Measurements from ENCODE around the gene ANO4.
A peak's percentile ranks its signal among the peaks of the same experiment; 100 is the strongest.
"Not testable (repeated sequence)": the region's sequence is repeated elsewhere in the genome, so short reads cannot be mapped to it uniquely, and the experiment has no call there.

The ANO4 gene

DNA sequence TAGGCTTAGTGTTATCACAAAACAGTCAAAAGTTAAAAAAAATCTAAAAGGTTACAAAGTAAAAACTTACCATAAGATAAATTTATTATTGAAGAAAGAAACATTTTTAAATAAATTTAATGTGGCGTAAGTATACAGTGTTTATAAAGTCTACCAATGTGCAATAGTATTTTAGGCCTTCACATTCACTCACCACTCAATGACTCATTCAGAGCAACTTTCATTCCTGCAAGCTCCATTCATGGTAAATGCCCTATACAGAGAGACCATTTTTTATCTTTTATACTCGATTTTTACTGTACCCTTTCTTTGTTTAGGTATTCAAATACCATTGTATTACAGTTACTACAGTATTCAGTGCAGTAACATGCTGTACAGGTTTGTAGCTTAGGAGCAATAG lies 124.5 kb downstream of the ANO4 start:
- DNase-seq (ENCODE audit: insufficient read length, low spot score) (no peak), FAIRE-seq (no peak)
- TF ChIP-seq POLR2A (IDR thresholded peaks at IDR 0.05; ENCODE audit: low read depth, low read length), result no peak

DNA sequence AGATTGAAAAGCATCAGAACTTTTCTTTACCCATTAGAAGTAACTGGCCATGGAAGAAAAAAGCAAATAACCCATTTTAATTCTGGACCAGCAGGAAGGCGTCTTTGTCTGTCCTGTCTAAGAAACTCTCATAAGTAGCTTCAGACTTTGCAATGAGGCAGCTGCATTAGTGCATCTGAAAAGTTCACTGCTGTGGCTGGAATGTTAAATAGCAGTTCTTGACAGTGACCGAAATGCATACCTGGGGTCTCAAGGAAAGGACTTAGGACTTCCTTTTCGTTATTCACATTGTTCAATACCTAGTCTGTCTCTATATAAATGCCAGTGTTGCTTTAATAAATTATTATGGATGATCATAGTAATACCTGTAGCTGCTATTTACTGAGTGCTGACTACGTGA lies 125.9 kb downstream of the ANO4 start:
- DNase-seq (ENCODE audit: insufficient read length, low spot score) (no peak), FAIRE-seq (no peak)
- no peak for TF ChIP-seq POLR2A (IDR thresholded peaks at IDR 0.05; ENCODE audit: low read depth, low read length)

DNA sequence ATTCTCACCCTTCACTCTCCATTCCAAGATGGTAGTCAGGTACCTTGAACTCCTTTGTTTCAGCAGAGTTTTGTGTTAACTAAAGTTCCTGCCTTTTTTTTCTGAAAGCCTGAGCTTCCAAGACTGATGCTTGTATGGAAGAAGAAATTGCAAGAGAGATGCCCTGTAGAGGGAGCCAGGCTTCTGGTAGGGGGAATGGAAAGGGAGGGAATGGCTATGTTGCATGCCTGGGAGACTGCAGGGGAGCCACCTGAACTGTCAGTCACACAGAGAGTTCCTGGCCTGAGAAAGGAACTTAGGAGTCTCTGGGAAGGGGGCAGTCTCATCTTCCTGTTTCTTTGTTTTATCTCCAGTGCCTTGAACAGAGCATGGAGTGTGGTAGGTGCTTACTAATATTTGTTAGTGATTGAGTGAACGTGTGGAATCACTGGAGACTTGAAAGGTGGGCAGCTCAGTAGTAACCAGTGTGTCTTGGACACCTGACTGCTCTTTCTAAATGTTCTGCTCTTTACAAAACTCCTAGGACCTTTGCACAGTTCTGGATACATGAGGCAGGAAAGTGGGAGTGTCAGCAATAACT lies 132.2 kb downstream of the ANO4 start:
- FAIRE-seq, result peak; percentile 68
- no peak for DNase-seq (ENCODE audit: insufficient read length, low spot score)

GRCh38 chr12:100927826-100928225 lies 133.2 kb downstream of the ANO4 start:
- no peak for TF ChIP-seq POLR2A (IDR thresholded peaks at IDR 0.05; ENCODE audit: low read depth, low read length)

More for the DNA sequence above, 132.2 kb downstream of the ANO4 start:
- no peak for TF ChIP-seq POLR2A (IDR thresholded peaks at IDR 0.05; ENCODE audit: low read depth, low read length)

GRCh38 chr12:100932571-100932970 lies 138.0 kb downstream of the ANO4 start:
- TF ChIP-seq POLR2A (IDR thresholded peaks at IDR 0.05; ENCODE audit: low read depth, low read length), result no peak
- no peak for FAIRE-seq
- no peak for DNase-seq (ENCODE audit: insufficient read length, low spot score)

More at GRCh38 chr12:100927826-100928225, 133.2 kb downstream of the ANO4 start:
- FAIRE-seq (peak; percentile 99), DNase-seq (ENCODE audit: insufficient read length, low spot score) (peak; percentile 16)

DNA sequence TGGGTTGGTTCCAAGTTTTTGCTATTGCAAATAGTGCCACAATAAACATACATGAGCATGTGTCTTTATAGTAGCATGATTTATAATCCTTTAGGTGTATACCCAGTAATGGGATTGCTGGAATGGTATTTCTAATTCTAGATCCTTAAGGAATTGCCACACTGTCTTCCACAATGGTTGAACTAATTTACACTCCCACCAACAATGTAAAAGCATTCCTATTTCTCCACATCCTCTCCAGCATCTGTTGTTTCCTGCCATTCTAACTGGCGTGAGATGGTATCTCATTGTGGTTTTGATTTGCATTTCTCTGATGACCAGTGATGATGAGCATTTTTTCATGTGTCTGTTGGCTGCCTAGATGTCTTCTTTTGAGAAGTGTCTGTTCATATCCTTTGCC lies 139.0 kb downstream of the ANO4 start:
- not testable (repeated sequence) for DNase-seq (ENCODE audit: insufficient read length, low spot score); FAIRE-seq

DNA sequence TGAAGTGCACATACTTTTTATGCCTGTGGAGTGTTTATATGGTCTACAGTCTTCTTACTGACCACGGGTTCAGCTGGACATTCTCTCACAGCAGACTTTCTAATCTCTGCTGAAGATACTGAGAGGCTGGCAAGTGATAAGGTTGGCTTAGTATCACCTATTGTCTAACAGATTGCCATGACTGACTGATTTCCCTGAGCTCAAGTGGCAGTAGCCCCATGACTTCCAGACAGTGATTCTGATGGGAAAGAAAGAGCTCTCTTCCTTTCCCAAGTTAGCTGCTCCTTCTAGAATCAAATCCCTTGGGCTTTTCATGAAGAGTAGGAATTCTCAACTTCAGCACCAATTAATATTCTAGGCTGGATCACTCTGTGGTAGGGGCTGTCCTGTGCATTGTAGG lies 141.4 kb downstream of the ANO4 start:
- DNase-seq (ENCODE audit: insufficient read length, low spot score) (no peak), FAIRE-seq (no peak)
- TF ChIP-seq POLR2A (IDR thresholded peaks at IDR 0.05; ENCODE audit: low read depth, low read length), result no peak

GRCh38 chr12:100936661-100937060 lies 142.1 kb downstream of the ANO4 start:
- DNase-seq (ENCODE audit: insufficient read length, low spot score) (no peak), FAIRE-seq (no peak)
- TF ChIP-seq POLR2A (IDR thresholded peaks at IDR 0.05; ENCODE audit: low read depth, low read length), result no peak

DNA sequence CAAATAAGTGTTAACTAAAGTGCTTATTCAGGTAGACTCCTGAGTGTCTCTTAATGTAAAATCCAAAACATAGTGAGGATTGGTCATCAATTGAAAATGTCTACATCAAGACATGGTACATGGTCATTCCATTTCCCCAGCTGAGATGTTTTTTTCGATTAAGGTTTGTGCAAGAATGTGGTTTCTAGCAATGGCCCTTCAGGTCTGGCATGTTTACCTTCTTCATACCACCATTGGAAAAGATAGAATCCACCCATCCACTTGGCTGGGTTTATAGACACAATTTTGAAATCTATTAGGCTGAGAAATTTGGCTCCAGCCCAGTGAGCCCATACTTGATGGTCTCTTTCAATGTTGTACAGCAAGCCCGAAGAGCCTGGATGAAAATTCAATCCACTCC lies 145.9 kb downstream of the ANO4 start:
- DNase-seq (ENCODE audit: insufficient read length, low spot score) (no peak), FAIRE-seq (no peak)
- no peak for TF ChIP-seq POLR2A (IDR thresholded peaks at IDR 0.05; ENCODE audit: low read depth, low read length)

DNA sequence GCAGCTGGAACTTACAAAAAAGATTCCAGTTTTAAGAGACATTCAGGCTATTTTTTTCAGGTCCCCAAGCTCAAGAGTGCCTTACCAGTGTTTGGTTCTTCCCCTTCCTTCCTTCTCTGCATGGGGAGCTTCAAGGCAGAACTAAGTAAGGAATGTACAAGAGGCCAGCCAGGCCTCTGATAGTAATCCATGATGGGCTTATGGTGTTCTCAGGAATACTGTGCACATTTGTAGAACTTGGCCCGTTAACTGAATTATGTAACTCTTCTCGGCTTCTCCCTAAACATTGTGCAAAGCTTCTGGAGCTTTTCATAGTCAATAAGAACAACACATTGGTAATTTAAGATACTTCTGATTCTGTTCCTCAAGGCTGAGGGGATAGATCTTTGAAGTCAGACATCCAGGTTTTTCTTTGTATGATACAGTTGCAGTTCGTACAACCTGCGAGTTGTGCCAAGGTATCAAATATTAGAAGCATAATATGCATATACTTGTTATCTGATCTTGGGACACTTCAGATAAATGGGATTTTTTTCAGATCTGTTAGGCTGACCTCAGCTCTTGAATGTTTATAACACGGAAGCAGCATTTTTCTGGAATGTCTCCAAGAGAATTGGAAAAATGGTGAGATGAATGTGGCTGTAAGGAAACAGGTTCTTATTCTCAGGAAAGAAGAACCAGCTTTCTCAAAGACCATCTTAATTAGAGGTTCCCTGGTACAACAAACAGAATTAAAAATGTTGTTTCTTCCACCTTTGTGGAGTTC lies 148.6 kb downstream of the ANO4 start:
- no peak for TF ChIP-seq POLR2A (IDR thresholded peaks at IDR 0.05; ENCODE audit: low read depth, low read length)
- FAIRE-seq (no peak), DNase-seq (ENCODE audit: insufficient read length, low spot score) (no peak)

DNA sequence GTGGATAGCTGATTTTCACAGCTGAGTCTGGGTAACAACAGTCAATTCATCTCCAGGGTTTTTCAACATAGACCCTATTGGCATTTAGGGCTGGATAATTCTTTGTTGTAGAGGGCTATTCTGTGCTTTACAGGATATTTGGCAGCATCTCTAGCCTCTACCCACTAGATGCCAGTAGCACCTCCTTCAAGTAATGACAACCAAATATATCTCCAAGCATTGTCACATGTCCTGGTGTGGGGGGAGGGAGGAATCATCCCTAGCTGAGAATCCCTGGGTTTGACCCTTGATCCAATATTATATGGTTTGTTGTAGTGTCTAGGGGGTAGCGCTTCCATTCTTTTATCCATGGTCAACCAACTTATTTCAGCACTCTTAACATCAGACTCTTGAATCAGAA lies 157.2 kb downstream of the ANO4 start:
- FAIRE-seq, result no peak
- no peak for DNase-seq (ENCODE audit: insufficient read length, low spot score)
- no peak for TF ChIP-seq POLR2A (IDR thresholded peaks at IDR 0.05; ENCODE audit: low read depth, low read length)

DNA sequence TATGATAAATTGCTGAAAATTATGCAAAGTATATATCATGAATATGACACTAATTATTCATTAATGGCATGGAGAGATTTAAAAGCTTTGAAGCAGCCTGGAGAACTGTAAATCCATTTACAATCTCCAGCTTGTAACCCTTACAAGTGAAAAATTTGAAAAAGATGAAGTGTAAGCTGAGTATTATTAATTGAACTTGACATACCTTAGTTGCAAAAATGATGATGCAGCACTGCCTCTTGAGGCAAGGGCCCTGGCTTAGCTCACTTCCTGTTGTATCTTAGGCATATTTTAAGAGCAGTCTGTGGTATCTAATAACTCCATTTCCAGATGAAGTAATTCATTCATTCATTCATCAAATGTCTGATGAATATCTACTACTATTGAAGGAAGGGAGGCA lies 158.6 kb downstream of the ANO4 start:
- FAIRE-seq, result no peak
- TF ChIP-seq POLR2A (IDR thresholded peaks at IDR 0.05; ENCODE audit: low read depth, low read length), result no peak
- no peak for DNase-seq (ENCODE audit: insufficient read length, low spot score)

- TF ChIP-seq POLR2A (IDR thresholded peaks at IDR 0.05; ENCODE audit: low read depth, low read length), result no peak
- DNase-seq (ENCODE audit: insufficient read length, low spot score) (no peak), FAIRE-seq (no peak)
These were observed 159.1 kb downstream of the ANO4 start for GRCh38 chr12:100953677-100954076.

DNA sequence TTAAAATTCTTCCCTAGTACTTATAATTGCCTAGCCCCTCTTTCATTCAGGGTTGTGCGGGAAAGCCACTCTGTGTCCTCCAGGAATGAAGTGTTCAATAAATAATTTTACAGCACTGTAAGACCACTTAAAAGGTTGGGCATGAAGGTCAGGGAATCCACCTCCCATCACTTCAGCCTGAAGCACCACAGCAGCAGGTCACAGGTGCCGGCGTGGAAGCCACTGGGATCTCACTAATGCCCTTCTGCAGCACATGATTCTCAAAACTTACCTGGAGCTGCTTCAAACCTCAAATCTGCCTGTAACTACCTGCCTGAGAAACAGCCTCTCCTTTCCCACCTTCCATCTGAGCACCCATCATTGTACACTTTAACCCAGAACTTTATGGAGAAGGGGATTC lies 159.5 kb downstream of the ANO4 start:
- no peak for TF ChIP-seq POLR2A (IDR thresholded peaks at IDR 0.05; ENCODE audit: low read depth, low read length)
- FAIRE-seq, result no peak
- no peak for DNase-seq (ENCODE audit: insufficient read length, low spot score)

GRCh38 chr12:100955139-100955538 lies 160.6 kb downstream of the ANO4 start:
- FAIRE-seq (no peak), DNase-seq (ENCODE audit: insufficient read length, low spot score) (peak; percentile 13)
- no peak for TF ChIP-seq POLR2A (IDR thresholded peaks at IDR 0.05; ENCODE audit: low read depth, low read length)
